RPMI8226 (cell line): ENCODE measurements around the gene DBN1.

Experiments
- DNase-seq: peaks from one replicate; pipeline ENCODE4 v3.0.0-alpha.2; 2015

Gene DBN1

GRCh38 chr5:177472460-177473442 is 683 bp downstream of the DBN1 start:
- DNase-seq = peak; percentile 48

- no peak for DNase-seq
Measured at GRCh38 chr5:177471610-177472356, 1.7 kb downstream of the DBN1 start.

GRCh38 chr5:177470759-177471536 is 2.5 kb downstream of the DBN1 start:
- DNase-seq = no peak

- DNase-seq = no peak
Measured at GRCh38 chr5:177469750-177470525, 3.5 kb downstream of the DBN1 start.

- DNase-seq = no peak
Measured at GRCh38 chr5:177468685-177469628, 4.5 kb downstream of the DBN1 start.

GRCh38 chr5:177468329-177468684 is 5.1 kb downstream of the DBN1 start:
- DNase-seq = no peak

GRCh38 chr5:177467436-177467835 is 6.0 kb downstream of the DBN1 start:
- no peak for DNase-seq

- DNase-seq = no peak
Measured at GRCh38 chr5:177466861-177467260, 6.6 kb downstream of the DBN1 start.

DNA sequence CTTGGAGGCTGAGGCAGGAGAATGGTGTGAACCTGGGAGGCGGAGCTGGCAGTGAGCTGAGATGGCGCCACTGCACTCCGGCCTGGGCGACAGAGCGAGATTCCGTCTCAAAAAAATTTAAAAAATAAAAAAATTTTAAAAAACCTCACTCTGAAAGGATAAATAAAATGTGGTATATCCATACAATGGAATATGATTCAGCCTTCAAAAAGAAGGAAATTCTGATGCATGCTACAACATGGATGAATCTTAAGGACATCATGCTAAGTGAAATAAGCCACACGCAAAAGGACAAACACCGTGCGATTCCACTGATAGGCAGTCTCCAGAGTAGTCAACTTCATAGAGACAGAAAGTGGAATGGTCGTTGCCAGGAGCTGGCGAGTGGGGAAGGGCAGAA is 8.4 kb downstream of the DBN1 start:
- no peak for DNase-seq

DNA sequence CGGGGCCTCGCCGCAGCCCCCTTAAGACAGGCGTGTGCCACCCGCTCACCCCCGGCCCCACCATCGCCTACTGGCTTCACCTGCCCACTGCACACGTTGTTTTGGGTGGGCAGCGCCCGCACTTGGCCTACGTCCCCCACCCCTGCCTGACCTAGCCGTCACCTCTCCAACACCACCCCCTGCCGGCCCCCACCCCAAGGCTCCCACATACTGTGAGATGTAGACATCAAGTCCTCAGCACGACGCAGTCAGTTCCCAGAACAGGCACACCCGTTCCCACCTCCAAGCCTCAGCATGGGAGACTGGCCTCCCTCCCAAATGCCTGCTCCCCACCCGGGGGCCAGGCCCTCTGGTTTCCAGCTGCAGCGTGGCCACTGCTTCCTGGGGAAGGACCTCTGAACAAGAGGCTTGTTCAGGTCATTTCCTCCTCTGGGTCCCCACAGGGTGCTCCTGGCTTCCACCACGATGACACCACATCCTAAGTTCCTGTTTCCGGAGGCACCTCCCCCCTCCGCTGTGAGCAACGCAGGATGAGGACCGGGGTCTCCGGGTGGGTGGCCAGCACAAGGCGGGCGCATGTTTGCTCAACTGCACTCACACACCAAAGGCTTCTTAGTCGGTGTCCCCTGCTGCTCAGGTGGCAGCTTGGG is 11.3 kb downstream of the DBN1 start:
- DNase-seq = no peak

GRCh38 chr5:177459819-177460628 is 13.4 kb downstream of the DBN1 start:
- DNase-seq = no peak

GRCh38 chr5:177459357-177459756 is 14.1 kb downstream of the DBN1 start:
- no peak for DNase-seq

- no peak for DNase-seq
Measured at GRCh38 chr5:177458912-177459350, 14.5 kb downstream of the DBN1 start.

GRCh38 chr5:177457852-177458681 is 15.4 kb downstream of the DBN1 start:
- no peak for DNase-seq

- peak; percentile 92 for DNase-seq
Measured at GRCh38 chr5:177456976-177457851, 16.2 kb downstream of the DBN1 start.

DNA sequence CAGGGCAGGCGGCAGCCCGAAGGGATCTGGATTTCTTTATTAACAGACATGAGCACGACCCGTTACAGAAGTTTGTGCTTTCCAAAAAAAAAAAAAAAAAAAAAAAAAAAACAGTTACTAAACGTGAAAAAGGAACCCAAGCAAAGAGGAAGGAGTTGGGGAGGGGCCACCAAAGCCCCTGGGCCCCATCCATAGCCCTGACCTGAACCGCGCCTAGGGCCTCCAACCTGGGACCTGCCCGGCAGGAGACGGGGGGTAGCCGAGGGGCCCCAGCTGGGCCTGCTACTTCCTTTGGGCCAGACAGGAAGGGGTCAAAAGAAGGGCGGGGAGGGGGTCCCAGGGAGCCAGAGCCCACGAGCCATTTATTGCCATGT is 16.9 kb downstream of the DBN1 start:
- DNase-seq = no peak

- DNase-seq = peak; percentile 94
Measured at GRCh38 chr5:177455661-177456590, 17.5 kb downstream of the DBN1 start.
